HCT116 (cell line): ENCODE data around the gene G3BP2.

Source experiments
- ATF3 ChIP-seq: IDR thresholded peaks from 2 replicates; pipeline ENCODE4 v1.6.1; 2012
- CTCF ChIP-seq, 3 experiments: fragments of 200-600 bp in 1 of 3; sonication (generic) in 1 of 3; IDR thresholded peaks in 2 of 3; conservative IDR thresholded peaks in 1 of 3; 2 replicates each; pipeline ENCODE4 v1.5.1; 2012 to 2017; ENCODE audit warnings: low read depth in 2 of 3, low read length in 2 of 3, antibody characterized with exemption in 1 of 3, borderline replicate concordance in 1 of 3, control low read depth in 1 of 3, mild to moderate bottlenecking in 1 of 3, mixed read lengths in 1 of 3, mixed run types in 1 of 3, moderate library complexity in 1 of 3; ENCODE audit not compliant: insufficient read depth in 1 of 3
- EZH2phosphoT487 ChIP-seq: fragments of 200-600 bp; IDR thresholded peaks from 2 replicates; pipeline ENCODE4 v1.6.1; 2018; ENCODE audit warnings: antibody characterized with exemption, borderline replicate concordance
- JUND ChIP-seq: IDR thresholded peaks from 2 replicates; pipeline ENCODE4 v1.6.1; 2012
- POLR2AphosphoS5 ChIP-seq: IDR thresholded peaks from 2 replicates; pipeline ENCODE4 v1.6.1; 2011; ENCODE audit warnings: mild to moderate bottlenecking, low read depth, low read length, moderate library complexity
- RAD21 ChIP-seq: IDR thresholded peaks from 2 replicates; pipeline ENCODE4 v1.6.1; 2012; ENCODE audit warnings: low read depth, mild to moderate bottlenecking
- REST ChIP-seq: IDR thresholded peaks from 2 replicates; pipeline ENCODE4 v1.6.1; 2012; ENCODE audit warnings: low read depth
- YY1 ChIP-seq: IDR thresholded peaks from 2 replicates; pipeline ENCODE4 v1.6.1; 2011; ENCODE audit warnings: low read length, low read depth, moderate library complexity, mild to moderate bottlenecking; ENCODE audit not compliant: insufficient replicate concordance; ENCODE audit errors: extremely low read depth
- ZNF274 ChIP-seq: fragments of 200-500 bp; sonication (Bioruptor generic); IDR thresholded peaks from 2 replicates; pipeline ENCODE4 v1.6.1; 2014; ENCODE audit warnings: mild to moderate bottlenecking, low read depth, low read length, inconsistent platforms

GRCh38 chr4:75653845-75654503 is 19.2 kb downstream of the G3BP2 start:
- no peak for TF ChIP-seq EZH2phosphoT487
- no peak for TF ChIP-seq POLR2AphosphoS5
- peak; percentile 43 to 62 (median 52); a peak in 5 of 6 replicates for TF ChIP-seq CTCF (IDR thresholded peaks at IDR 0.05 in 2 of 3, conservative IDR thresholded peaks at IDR 0.05 in 1 of 3; ENCODE audit: borderline replicate concordance in 1 of 3, insufficient read depth in 1 of 3, low read depth in 2 of 3, low read length in 2 of 3)
- 0 out of 2 replicates have a peak, but pooled peaks have one; percentile 27 for TF ChIP-seq ATF3
- TF ChIP-seq RAD21 = peak; percentile 52
- no peak for TF ChIP-seq YY1
- TF ChIP-seq JUND = no peak
- no peak for TF ChIP-seq ZNF274
- TF ChIP-seq REST = no peak
